HG03196 (cell line): ENCODE results near the gene BMPR1A.
"Not testable (repeated sequence)": the region's sequence is repeated elsewhere in the genome, so short reads cannot be mapped to it uniquely, and the experiment has no call there.

Experiments used
- ATAC-seq: cut with Tn5 transposase; IDR thresholded peaks from one replicate; pipeline ENCODE4 v1.9.1; 2021; ENCODE audit not compliant: unreplicated experiment

The BMPR1A gene

DNA sequence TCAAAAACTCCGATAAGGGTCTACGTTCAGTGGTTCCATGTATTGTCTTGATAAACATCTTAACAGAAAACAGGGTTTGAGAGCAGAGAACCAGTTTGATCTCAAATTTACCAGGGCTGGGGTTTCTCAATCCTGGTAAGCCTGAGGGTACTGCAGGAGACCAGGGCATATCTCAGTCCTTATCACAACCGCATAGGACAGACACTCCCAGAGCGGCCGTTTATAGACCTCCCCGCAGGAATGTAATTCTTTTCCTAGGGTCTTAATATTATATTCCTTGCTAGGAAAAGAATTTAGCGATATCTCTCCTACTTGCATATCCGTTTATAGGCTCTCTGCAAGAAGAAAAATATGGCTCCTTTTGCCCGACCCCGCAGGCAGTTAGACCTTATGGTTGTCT lies 196.3 kb downstream of the BMPR1A start:
- not testable (repeated sequence) for ATAC-seq

DNA sequence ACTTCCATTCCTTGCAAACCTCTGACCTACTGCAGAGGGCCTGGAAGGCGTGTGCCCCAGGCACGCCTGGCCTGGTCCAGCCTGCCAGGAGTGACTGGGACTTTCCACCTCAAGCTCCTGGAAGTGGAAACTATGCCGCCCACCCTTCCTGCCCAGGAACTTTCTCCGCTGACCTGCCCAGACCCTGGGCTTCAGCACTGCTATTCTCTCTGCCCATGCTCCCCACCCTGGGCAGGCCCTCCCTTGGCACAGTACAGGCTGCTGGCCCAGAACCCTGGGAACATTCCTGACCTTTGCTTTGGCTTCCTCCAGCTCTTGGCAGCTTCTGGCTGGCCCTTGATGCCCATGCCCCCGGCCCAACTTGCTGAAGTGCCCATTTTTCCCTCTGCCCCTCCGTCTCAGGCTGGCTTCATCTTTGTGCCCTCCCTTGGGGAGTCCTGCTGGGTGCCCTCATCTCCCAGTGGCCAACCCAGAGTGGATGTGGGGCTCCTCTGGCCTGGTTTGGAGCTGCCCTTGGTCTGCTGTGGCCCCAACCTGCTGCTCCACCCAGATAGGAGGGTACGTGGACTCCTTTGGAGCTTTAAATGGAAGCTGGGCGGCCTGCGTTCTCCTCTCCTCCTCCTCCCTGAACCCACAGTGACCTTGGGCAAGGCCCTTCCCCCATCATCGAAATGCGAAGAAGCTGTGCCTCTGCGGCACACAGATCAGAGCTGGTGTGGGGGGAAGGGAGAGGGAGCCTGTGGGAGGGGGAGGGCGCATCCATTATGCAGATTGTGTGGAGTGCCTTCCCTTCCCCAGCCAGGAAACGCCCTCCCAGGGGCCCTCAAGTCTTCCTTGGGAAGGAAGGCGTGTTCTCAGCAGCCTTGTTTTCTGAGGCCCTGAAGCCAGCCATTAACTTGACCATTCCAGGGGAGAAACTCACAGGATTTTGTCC lies 197.6 kb downstream of the BMPR1A start:
- ATAC-seq = no peak

DNA sequence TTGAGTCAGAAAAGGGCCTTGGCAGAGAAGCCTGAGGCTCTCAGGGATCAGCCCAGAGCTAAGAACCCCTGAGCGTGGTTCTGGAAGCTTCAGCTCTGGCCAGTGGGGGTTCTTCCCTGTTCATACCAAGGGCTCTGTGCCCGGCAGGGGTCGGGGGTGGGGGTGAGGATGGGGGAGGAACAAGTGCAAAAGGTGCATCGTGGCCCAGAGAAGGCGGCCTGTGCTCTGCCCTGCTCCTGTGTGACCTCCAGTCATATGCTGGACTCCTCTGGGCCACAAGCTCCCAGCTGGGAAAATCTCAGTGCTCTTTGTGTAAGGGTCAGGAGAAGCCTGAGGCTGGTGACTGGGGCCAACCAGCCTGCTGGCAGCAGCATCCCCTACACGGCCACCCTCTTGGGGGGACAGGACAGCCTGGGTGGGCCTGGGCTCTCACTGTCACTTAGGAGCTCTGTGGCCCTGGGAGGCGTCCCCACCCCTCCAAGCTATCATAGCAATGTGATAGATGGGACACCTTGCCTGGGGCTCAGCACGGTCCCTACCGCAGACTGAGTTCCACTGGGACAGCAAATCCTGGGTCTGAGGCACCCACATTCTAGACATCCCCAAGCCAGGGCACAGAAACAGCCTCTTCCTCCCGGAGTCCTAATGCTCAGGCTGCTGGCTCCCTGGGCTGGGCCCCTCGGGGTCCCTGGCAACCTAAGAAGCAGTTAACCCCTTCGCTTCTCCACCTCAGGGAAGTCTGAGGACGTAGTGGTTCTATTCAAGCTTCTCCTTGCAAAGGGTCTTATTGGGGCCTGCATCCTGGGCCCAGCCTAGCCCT lies 198.5 kb downstream of the BMPR1A start:
- no peak for ATAC-seq

DNA sequence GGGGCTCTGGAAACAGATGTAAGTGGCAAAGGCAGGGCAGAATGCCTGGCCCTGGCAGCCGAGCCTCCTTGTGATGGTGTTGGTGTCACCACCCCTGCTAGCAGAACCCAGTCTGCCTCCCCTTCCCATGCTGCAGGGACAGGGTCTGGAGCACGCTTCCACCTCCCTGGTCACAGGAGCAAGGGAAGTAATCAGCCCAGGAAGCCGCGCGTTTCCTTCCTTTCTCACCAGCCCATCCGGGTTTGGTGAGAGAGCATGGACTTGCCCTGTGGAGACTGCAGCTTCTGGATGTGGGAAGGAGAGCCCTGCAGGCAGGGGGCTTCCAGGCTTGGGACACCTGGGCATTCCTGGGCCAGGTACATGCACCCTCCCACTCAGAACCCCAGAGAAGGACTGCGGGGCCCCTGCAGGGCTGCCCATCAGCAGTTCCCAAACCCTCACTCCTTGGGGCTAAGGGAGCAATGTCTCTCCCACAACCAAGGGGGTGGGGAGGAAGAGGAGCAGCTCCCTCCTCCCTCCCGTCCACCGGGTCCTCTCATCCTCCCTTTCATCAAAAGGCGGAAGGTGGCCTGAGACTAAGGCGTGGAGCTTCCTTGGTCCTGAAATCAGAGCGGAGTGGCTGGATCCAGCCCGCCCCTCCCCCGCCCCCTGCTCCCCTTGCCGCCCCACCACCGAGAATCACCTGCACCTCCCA lies 199.2 kb downstream of the BMPR1A start:
- no peak for ATAC-seq

DNA sequence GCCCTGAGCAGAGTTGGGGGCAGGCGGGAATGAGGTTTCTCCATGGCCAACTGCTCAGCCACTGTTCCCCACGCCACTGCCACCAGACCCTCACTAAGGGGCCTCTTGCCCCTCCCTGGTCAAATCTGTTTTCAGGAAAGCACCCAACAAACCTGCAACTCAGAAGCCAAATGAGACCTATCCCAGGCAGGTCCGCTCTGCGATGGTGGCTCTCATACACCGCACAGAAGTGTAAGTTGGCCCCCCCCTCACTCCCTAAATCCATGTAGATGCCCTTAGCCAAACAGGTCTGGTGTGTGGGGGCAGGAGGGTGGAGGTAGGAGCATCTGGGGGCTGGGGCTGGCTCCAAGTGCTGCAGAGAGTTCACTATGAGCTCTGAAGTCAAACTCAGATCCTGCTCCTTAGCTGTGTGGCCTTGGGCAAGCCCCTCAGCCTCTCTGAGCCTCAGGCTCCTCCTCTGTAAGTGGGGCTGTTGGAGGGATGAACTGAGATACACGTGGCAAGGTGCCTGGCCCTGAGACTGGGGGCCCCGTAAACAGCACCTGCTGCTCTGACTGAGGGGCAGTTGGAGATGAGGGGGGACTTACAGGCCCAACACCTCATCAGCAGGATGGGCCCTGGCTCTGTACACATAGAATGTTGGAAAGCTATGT lies 199.9 kb downstream of the BMPR1A start:
- ATAC-seq = no peak

DNA sequence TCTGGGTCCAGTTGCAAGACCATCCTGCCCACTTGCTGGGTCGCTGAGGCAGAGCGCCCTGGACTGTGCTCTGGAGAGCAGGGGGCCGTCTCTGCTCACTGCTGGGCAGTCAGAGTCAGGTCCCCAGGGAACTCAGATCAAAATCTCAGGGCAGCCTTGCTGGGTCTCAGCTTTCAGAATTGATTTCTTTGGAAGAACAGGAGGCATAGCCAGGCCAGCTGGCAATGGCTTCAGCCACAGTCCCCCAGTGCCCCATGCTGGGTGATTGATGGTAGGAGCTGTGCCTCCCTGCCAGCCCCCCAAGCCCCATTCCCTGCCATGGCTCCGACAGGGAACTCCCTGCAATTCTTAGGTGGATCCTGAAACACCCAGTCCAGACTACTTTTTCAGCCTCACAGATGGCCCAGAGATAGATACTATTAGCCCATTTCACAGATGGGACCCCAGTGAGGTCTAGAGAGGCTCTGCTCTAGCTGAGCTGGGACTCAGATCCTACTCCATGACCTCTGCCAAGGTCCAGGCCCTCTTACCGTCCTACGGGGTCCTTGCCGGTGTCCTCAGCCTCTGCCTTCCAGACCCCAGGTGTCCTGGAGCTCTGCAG lies 200.5 kb downstream of the BMPR1A start:
- ATAC-seq = no peak

DNA sequence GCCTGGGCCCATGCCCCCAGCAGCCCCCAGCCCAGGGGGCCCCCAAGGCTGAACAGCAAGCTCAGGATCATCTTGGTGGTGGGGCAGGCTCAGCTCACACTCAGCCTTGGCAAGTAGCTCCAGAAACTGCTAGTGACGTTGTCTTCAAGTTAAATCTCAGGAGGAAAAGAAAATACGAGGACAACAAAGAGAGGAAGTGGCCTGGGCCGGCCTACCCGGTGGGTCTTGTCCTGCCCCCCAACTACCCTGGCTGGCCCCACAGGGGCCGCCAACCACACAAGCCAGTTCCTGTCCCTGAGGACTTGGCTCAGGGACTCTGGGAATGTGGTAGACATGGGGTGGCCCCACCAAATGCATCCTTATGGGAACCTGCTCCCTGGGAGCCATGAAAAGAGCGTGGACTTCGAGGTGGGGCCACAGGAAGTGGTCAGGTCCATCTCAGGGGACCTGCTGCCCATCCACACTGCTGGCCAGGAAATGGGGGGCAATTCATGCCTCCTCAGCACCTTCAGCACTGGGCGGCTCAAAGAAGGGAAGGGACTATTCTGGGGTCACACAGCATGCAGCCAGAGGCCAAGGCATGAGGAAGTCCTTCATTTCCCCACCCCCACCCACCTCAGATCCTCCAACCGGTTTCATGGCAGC lies 201.2 kb downstream of the BMPR1A start, which contains the start of gene MMRN2:
MMRN2 (minus strand) TSS at position 145 of the 645 bp plus-strand sequence; CDS start at position 71, 74 bp downstream.
- ATAC-seq = no peak

DNA sequence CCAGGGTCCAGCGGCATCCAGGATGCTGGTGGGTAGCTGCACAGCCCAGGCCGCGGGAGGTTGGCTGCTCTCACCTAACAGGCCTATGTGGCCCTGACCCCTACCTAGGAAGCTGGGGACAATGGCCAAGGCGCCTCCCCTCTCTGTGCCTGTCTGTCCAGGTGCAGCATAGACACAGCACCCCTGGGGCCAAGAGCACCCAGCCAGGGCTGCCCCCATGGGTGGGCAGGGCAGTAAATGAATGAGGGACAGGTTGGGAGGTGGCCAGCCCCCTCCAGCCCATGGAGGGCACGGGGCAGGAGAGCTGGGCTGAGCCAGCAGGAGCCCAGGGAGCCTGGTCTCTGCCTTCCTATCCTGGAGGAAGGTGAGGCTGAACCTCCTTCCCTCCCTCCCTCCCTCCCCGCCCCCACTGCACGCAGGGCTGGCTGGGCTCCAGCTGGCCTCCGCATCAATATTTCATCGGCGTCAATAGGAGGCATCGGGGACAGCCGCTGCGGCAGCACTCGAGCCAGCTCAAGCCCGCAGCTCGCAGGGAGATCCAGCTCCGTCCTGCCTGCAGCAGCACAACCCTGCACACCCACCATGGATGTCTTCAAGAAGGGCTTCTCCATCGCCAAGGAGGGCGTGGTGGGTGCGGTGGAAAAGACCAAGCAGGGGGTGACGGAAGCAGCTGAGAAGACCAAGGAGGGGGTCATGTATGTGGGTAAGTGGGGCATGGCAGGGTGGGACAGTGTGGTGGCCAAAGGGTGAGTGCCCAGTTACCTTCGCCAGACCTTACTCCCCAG lies 201.9 kb downstream of the BMPR1A start, which contains the start of gene SNCG:
SNCG (plus strand) TSS at position 484 of the 785 bp plus-strand sequence; CDS start at position 583, 99 bp downstream.
- no peak for ATAC-seq

DNA sequence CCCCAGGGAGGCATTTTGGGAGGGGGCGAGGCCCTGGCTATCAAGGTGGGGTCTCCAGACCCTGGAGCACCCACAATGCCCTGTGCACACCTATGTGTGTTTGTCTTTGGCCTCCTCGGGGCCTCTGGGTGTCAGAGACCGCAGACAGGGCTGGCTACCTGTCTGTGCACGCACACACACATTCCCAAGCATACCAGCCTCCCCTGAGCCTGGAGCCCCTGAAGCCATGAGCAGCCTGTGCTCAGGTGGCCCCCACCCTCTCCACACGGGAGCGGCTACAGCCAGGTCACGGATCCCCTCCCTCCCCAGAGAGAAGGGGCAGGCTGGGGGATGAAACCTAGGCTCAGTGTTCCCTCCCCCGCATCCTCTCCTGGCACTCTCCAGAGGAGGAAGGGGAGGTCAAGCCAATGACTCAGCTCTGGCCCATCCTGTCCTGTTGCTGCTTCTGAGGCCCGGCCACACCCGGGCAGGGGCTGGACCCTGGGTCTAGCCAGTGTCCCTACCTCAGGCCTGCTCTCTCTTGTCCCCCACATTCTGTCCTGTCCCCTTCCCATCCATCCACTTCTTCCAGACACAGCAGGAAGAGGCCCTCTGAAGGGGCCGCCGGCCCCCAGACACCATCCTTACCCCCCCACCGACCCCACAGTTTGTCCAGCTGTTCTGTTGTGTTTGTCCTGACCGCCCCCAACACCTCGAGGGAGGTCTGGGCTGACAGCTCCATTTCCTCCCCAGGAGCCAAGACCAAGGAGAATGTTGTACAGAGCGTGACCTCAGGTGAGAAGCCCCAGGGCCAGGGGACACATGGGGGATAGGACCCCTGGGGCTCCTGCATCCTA lies 202.7 kb downstream of the BMPR1A start:
- ATAC-seq = no peak

DNA sequence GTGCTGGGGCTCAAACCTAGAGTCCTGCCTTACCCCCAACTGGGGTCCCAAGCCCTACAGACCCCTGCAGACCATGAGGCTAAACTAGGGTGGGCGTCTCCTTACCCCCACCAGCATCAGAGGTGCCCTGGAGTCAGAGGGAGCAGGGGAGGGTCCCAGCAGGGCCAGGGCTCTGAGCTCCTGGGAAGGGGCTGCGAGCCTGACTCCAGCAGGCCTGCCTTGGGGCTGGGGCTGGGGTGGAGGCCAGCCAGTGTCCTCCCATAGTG lies 203.3 kb downstream of the BMPR1A start:
- ATAC-seq = no peak

DNA sequence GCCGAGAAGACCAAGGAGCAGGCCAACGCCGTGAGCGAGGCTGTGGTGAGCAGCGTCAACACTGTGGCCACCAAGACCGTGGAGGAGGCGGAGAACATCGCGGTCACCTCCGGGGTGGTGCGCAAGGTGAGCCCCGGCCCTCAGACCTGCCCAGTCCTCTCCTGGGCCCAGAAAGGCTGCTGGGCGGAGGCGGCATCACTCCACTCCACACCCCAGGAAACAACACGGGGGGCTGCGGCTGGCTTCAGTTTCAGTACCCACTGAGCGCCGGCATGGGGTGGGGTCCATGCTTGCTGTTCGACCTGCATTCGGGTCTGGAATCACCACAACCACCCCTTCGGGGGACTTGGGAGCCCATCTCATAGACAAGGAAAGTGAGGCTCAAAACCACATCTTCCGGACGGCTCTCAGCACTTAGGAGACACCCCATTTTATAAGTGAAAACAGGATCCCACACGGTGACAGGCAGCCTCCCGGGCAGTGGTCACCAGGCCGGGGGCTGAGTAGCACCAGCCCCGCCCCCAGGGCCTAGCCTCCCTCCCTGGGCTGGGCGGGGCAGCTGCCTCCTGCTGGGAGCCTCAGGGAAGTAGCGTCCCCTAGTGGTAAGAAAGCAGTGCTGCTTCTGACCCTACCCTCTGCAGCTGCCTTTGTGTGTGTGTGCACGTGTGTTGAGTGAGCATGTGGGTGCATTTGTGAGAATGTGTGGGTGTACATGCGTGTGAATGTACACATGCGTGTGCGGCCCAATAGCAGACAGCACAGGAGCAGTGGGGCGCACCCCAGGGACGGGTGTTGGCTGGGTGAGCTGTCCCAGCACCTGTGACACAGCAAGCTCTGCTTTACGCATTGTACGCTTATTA lies 203.8 kb downstream of the BMPR1A start:
- no peak for ATAC-seq

DNA sequence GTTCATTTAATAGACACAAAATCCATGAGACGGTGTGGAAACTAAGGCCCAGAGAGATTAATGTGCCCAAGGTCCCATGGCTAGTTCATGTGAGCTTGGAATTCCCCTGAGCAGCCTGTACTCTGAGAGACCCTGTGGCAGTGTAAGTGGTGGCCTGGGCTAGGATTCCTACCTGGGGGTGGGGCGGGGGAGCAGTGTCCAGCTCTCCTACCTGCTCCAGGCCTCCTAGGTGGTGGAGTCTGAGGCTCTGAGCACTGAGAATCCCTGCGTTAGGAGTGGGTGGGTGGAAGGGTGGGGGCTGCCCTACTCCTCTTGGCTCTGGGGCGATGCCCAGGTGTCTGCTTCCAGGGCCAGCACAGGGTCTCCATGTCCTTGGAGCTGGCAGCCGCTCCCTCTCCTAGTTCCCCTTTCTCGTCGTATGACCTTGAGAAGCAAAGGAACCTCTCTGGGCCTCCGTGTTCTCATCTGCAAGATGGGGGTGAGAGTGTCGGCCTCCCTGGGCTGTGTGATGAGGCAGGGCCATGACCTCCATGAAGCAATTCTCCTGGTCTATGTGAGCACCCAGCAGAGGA lies 204.5 kb downstream of the BMPR1A start:
- ATAC-seq = no peak

DNA sequence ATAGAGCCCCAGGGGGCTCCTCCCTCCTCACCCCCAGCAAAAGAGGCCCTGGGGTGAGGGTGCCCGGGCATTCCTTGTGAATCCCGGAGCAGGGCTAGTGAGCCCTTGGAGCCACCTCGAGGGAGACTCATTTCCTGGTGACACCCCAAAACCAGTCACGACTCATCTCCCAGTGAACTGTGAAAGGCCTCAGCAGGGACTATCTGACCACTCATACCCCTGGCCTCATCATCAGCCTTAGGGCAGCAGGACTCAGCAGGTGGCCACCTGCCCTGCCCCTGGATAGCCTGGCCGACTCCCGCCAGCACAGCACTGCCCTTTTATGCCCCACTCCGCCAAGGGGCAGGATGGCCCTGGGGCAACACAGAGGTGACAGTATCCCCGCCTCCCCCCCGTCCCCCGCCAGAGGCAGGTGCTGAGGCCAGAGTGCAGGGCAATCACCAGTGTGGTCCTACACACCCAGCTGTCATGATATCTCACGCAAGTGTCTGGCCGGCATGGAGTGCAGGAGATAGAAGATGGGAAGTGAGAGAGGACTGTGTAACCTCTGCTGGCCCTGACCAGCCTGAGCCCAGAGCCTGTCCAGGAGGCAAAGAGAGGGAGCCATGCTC lies 205.2 kb downstream of the BMPR1A start:
- no peak for ATAC-seq

DNA sequence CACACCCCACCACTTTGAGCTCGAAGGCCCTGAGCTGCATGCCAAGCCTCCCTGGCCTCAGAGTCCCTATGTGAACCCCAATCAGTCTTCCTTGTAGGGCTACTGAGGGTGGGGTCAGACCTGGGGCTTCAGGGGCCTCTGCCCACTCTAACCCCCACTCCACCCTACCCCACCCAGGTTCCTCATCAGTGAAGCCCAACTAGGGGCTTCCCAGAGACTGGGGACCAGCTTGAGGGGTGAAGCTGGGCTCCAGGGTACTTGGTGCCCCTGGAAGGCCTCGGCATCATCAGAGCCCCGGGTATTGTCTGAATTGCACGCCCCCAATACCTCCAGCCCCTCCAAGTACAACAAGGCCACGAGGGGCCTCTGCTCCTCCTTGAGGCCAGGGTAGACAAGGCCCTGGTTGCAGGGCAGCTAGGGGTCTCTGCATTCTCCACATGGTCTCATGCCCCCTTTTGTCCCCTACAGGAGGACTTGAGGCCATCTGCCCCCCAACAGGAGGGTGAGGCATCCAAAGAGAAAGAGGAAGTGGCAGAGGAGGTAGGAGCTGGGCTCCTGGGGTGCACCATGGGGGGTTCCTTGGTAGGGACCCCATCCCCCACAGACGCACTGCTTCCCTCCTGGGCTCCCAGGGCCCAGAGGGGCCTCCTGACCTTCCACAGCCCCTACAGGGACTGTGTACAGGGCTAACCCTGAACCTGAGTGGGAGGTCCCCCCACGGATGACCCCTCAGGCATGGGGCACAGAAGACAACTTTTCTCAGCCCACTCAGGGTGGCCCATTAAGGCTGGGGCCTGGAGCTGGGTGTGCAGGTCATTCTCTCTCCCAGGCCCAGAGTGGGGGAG lies 205.9 kb downstream of the BMPR1A start:
- ATAC-seq = no peak

DNA sequence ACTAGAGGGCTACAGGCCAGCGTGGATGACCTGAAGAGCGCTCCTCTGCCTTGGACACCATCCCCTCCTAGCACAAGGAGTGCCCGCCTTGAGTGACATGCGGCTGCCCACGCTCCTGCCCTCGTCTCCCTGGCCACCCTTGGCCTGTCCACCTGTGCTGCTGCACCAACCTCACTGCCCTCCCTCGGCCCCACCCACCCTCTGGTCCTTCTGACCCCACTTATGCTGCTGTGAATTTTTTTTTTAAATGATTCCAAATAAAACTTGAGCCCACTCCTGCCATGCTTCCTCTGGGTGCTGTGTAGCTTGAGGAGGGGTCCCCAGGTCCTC lies 206.5 kb downstream of the BMPR1A start:
- ATAC-seq = no peak
